DMS79 treated with DMSO at 0.1 percent for 48 hours (cell line): ENCODE data around the gene SSBP3.
"Not testable (repeated sequence)": the region's sequence is repeated elsewhere in the genome, so short reads cannot be mapped to it uniquely, and the experiment has no call there.

Experiments
- DNase-seq: peaks from one replicate; lab custom pipeline; 2025; lab: John Stamatoyannopoulos, UW

The SSBP3 gene

GRCh38 chr1:54392401-54392800, 13.8 kb downstream of the SSBP3 start:
- no peak for DNase-seq

- no peak for DNase-seq
These were observed 14.6 kb downstream of the SSBP3 start for GRCh38 chr1:54391450-54392209.

GRCh38 chr1:54390655-54391054, 15.5 kb downstream of the SSBP3 start:
- no peak for DNase-seq

- DNase-seq, result not testable (repeated sequence)
These were observed 16.6 kb downstream of the SSBP3 start for GRCh38 chr1:54389608-54390007.

GRCh38 chr1:54387419-54387818, 18.8 kb downstream of the SSBP3 start:
- no peak for DNase-seq

GRCh38 chr1:54385727-54386022, 20.5 kb downstream of the SSBP3 start:
- DNase-seq, result no peak

GRCh38 chr1:54384918-54385726, 21.1 kb downstream of the SSBP3 start:
- no peak for DNase-seq

- DNase-seq, result no peak
These were observed 21.7 kb downstream of the SSBP3 start for GRCh38 chr1:54384471-54384870.

- no peak for DNase-seq
These were observed 24.7 kb downstream of the SSBP3 start for GRCh38 chr1:54381524-54381923.

- no peak for DNase-seq
These were observed 25.8 kb downstream of the SSBP3 start for GRCh38 chr1:54380290-54380882.

GRCh38 chr1:54379555-54380289, 26.5 kb downstream of the SSBP3 start:
- no peak for DNase-seq

- DNase-seq, result no peak
These were observed 27.2 kb downstream of the SSBP3 start for GRCh38 chr1:54378874-54379554.

- DNase-seq, result no peak
These were observed 27.9 kb downstream of the SSBP3 start for GRCh38 chr1:54378157-54378873.

GRCh38 chr1:54377040-54377691, 29.0 kb downstream of the SSBP3 start:
- no peak for DNase-seq

- no peak for DNase-seq
These were observed 29.7 kb downstream of the SSBP3 start for GRCh38 chr1:54376430-54377039.

GRCh38 chr1:54375712-54376429, 30.3 kb downstream of the SSBP3 start:
- no peak for DNase-seq

GRCh38 chr1:54375298-54375697, 30.9 kb downstream of the SSBP3 start:
- no peak for DNase-seq

- DNase-seq, result no peak
These were observed 31.4 kb downstream of the SSBP3 start for GRCh38 chr1:54374766-54375165.

- DNase-seq, result no peak
These were observed 33.2 kb downstream of the SSBP3 start for GRCh38 chr1:54372978-54373377.

GRCh38 chr1:54371942-54372275, 34.3 kb downstream of the SSBP3 start:
- DNase-seq, result no peak
